ENCODE measurements around the gene SLC39A9. TPM values are rescaled to one million over a fixed set of nuclear protein-coding genes. Genes with fewer than 3 reads are reported as not detected.
A peak's percentile ranks its signal among the peaks of the same experiment; 100 is the strongest.
"Not testable (repeated sequence)": the region's sequence is repeated elsewhere in the genome, so short reads cannot be mapped to it uniquely, and the experiment has no call there.

Gene SLC39A9
- total RNA-seq, 1 donor from 2014 or later = 16.2 TPM

DNA sequence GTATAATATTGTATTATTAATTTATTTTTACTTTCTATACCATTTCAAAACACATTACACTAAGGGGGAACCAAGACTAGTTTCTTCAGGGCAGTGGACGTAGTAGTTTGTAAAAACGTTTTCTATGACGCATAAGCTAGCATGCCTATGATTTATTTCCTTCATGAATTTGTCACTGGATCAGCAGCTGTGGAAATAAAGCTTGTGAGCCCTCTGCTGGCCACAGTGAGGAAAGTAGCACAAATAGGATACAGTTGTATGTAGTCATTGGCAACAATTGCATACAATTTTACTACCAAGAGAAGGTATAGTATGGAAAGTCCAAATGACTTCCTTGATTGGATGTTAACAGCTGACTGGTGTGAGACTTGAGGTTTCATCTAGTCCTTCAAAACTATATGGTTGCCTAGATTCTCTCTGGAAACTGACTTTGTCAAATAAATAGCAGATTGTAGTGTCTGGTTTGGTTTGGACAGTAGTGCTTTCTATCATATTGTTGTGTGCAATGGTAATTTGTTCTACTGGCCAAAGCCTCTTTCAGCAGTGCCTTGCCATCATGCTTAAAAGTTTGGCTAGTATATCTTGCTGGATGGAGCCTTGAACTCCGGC, 61.7 kb downstream of the SLC39A9 start:
- no peak for DNase-seq
- intact Hi-C loops (cut with DNase I) = loop anchor here (2.0 to 10.0 kb wide), 2 partner anchors 219 to 325 kb away; no protein-coding TSS in a partner anchor
- peak; percentile 88 for ATAC-seq (ENCODE audit: poor library complexity)

DNA sequence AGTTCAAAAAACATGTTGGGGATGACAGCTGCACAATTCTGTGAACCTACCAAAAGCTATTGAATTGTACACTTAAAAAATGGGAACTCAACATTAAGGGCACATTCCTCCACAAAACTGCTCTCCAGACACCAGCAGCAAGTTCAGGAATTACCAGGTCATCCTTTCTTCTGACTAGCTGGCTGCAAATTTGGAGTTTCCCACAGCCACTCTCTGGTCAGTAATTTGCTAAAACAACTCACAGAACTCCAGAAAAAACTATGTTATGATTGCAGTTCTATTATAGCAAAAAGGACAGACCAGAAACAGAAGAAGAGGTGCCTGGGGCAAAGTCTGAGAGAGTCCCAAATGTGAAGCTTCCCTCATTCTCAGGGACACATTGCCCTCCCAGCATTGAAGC, 65.9 kb downstream of the SLC39A9 start:
- intact Hi-C loops (cut with DNase I) = loop anchor here (10.0 kb wide), 1 partner anchor 330 kb away; no protein-coding TSS in a partner anchor
- no peak for ATAC-seq (ENCODE audit: poor library complexity)
- DNase-seq = no peak

DNA sequence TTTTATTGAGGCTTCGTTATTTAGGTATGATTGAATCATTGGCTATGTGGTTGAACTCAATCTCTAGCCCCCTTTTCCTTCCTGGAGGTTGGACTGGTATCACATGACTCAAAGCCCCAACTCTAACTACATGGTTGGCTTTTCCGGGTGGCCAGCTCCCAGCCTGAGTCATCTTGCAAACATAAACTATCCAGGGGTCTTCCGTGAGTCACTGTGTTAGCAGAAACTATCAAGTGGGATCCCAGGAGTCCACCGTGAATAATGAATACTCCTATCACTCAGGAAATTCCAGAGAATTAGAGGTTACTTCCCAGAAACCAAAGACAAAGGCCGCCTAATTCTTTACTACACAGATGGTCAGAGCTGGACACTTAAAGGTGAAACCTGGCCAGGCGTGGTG, 66.3 kb downstream of the SLC39A9 start:
- DNase-seq (no peak), ATAC-seq (ENCODE audit: poor library complexity) (no peak)
- intact Hi-C loops (cut with DNase I) = loop anchor here (10.0 kb wide), 1 partner anchor 330 kb away; no protein-coding TSS in a partner anchor

GRCh38 chr14:69468949-69469348, 70.5 kb downstream of the SLC39A9 start:
- DNase-seq (no peak), ATAC-seq (ENCODE audit: poor library complexity) (no peak)
- intact Hi-C loops (cut with DNase I) = loop anchor here (10.0 kb wide), 1 partner anchor 334 kb away; no protein-coding TSS in a partner anchor

DNA sequence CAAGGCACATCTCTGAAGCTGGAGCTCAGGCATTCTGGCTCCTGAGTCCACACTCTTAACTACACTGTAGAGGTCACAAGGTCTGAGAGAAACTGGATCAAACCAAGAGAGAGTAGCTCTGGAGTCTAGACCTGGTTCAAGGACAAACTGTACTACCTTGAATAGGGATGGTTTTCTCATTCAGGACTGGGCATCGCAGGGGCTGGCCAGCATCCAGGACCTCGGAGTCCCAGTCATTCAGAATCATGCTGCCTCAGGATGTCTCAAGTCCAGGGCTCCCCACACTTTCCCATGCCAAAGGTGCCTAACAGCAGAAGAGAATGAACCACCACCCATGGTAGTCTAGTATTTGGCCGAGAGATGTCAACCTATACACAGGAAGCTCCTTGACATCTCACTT, 72.9 kb downstream of the SLC39A9 start:
- DNase-seq = no peak
- ATAC-seq (ENCODE audit: poor library complexity) = no peak
- intact Hi-C loops (cut with DNase I) = no loop called here

DNA sequence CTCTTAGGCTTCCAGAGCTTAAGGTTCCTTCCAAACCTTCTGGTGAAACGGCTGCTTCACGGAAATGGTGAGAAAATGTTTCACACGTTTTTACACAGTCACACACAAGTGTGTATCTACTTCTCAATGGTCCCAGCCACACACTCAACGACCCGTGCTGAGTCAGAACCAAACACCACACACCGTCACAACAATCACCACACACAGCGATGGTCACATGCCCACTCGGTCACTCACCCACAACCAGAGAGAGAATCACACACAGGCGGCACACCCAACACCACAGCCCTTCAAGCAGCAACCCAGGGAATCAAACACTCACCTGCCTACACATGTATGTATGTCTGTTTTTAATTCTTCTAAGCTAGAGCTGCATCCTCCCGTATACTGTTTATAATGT, 73.4 kb downstream of the SLC39A9 start:
- DNase-seq (no peak), ATAC-seq (ENCODE audit: poor library complexity) (no peak)
- intact Hi-C loops (cut with DNase I) = no loop called here

- ATAC-seq (ENCODE audit: poor library complexity) (no peak), DNase-seq (no peak)
- intact Hi-C loops (cut with DNase I) = no loop called here
These were observed 74.8 kb downstream of the SLC39A9 start for GRCh38 chr14:69473260-69473659.

DNA sequence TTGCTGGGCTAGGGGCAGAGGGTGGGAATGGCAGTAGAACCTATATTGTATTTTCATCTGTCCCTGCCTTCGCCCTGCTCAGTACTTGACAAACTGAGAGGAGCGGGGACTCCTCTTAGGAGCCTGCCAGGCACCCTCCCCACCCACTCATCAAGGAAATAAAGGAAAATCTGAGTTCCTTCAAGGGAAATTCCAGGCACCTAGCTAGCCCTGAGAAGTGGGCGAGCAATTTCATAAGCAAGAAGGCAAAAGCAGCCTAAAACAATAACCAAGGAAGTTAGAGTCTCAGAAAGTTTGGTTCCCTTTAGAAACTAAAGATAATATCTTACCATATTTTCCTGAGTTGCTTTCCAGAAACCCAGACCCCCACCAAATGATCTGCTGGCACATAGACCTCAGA, 75.5 kb downstream of the SLC39A9 start:
- intact Hi-C loops (cut with DNase I) = no loop called here
- no peak for DNase-seq
- ATAC-seq (ENCODE audit: poor library complexity) = no peak

- intact Hi-C loops (cut with DNase I) = no loop called here
- DNase-seq (no peak), ATAC-seq (ENCODE audit: poor library complexity) (no peak)
These were observed 76.8 kb downstream of the SLC39A9 start for GRCh38 chr14:69475194-69475818.

GRCh38 chr14:69476824-69477450, 78.4 kb downstream of the SLC39A9 start:
- intact Hi-C loops (cut with DNase I); ATAC-seq (ENCODE audit: poor library complexity); DNase-seq: not testable (repeated sequence)

GRCh38 chr14:69478055-69478454, 79.6 kb downstream of the SLC39A9 start:
- intact Hi-C loops (cut with DNase I); DNase-seq; ATAC-seq (ENCODE audit: poor library complexity): not testable (repeated sequence)

GRCh38 chr14:69479696-69480095, 81.2 kb downstream of the SLC39A9 start:
- DNase-seq (no peak), ATAC-seq (ENCODE audit: poor library complexity) (no peak)
- intact Hi-C loops (cut with DNase I) = no loop called here

- ATAC-seq (ENCODE audit: poor library complexity) = no peak
- no peak for DNase-seq
- intact Hi-C loops (cut with DNase I) = no loop called here
These were observed 81.6 kb downstream of the SLC39A9 start for GRCh38 chr14:69480136-69480535.

GRCh38 chr14:69481815-69482568, 83.5 kb downstream of the SLC39A9 start:
- intact Hi-C loops (cut with DNase I) = no loop called here
- peak; percentile 6 for DNase-seq
- no peak for ATAC-seq (ENCODE audit: poor library complexity)

GRCh38 chr14:69483765-69484443, 85.4 kb downstream of the SLC39A9 start:
- DNase-seq = peak; percentile 56

DNA sequence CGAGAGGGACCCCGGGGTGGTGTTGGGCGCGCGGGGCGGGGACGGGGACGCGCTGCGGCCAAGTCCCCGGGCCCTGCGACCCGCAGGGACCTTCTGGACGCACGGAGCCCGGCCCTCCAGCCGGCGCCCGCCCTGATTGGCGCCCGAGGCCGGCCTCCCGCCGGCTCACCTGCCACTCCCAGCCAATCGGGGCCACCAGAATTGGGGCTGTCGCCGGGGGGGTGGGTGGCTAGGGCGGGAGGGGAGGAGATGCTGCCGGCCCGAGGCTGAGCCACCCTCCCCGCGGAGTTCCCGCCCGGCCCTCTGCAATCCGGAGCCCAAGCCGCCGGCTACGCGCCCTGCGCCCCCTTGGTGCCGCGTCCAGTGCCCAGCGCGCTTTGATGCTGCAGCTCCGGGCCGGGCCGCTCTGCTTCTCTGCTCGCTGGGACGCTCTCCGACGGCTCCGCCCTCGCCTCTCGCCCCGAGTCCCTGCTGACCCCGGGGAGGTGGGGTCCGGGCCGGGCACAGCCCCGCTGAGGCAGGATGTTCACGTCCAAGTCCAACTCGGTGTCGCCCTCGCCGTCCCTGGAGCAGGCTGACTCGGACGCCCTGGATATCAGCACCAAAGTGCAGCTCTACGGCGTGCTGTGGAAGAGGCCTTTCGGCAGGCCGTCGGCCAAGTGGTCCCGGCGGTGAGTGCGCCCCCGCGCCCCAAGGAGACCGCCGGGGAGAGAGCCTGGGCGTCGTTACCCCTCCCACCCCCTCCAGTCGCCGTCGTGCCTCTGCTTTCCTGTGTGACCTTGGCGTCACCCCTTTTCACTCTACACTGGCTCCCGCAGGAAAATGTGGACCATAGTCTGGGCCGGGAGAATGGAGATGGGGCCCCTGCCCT, 86.2 kb downstream of the SLC39A9 start, which contains the start of gene PLEKHD1:
Gene PLEKHD1 (plus strand): TSS at position 285 of the 871 bp plus-strand sequence. CDS start 238 bp downstream, at position 523.
- ATAC-seq (ENCODE audit: poor library complexity) (peak; percentile 73), DNase-seq (peak; percentile 36)
- intact Hi-C loops (cut with DNase I) = no loop called here

More at GRCh38 chr14:69483765-69484443, 85.4 kb downstream of the SLC39A9 start:
- intact Hi-C loops (cut with DNase I) = no loop called here
- peak; percentile 80 for ATAC-seq (ENCODE audit: poor library complexity)

DNA sequence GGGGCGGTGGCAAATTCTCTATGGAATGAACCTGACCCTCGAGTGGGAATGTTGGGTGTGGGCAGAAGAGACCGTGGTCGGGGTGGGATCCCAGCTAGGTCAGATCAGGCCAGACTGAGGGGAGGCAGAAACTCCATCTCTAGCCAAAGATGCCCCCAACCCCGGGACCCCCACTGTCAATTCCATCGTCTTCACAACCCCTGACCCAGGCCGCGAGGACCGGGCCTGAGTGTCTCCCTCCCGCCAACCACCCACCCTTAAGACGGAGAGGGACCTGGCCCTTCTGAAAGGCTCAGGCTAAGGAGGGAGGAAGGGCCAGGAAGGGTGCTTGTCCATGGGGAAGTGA, 86.8 kb downstream of the SLC39A9 start:
- ATAC-seq (ENCODE audit: poor library complexity) = no peak
- intact Hi-C loops (cut with DNase I) = no loop called here
- peak; percentile 28 for DNase-seq

GRCh38 chr14:69485701-69486100, 87.2 kb downstream of the SLC39A9 start:
- intact Hi-C loops (cut with DNase I) = no loop called here
- DNase-seq (no peak), ATAC-seq (ENCODE audit: poor library complexity) (no peak)

Data from Right ventricle myocardium superior (tissue), 1 donor.